ENCODE data around the gene FHIP1B. TPM values are rescaled to one million over a fixed set of nuclear protein-coding genes. Genes with fewer than 3 reads are reported as not detected.

The FHIP1B gene
- total RNA-seq, 1 donor = 15.1 TPM

DNA sequence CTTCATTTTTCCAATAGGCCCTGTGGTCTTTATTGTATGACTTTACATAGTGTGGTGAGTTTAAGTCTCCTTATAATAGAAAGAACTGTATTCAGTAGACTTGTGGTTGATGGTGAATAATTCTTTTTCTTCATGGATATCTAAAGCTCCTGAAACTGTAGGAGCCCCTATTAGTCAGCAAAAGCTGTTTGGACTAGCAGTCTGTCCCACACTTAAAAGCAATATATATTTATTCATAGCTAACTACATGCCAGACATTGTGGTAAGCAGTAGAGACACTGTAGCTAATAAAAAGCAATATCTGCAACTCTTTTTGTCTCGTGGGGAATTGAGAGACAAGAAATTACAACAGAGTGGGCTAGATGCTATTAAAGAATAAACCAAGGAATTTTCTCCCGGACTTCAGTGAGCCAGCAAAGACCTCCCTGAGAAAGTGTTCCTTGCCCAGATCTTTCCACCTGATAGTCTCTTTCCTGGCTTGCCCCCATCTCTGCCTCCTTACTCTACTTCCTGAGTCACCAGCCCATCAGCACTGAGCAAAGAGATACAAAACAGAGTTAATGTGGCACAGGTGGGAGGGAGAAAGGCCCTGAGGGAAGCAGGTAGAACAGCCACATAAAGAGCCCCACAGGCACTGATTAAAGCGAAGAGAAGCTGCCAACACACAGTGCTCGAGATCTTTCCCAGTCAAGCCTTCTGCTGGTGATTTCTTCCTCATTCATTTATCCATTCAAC is 36.8 kb downstream of the FHIP1B start:
- DNase-seq (ENCODE audit: low read depth) = no peak
- no peak overlapping the region for H3K4me3 ChIP-seq (ENCODE audit: low read depth, low read length)
- TF ChIP-seq, protein P1, sequence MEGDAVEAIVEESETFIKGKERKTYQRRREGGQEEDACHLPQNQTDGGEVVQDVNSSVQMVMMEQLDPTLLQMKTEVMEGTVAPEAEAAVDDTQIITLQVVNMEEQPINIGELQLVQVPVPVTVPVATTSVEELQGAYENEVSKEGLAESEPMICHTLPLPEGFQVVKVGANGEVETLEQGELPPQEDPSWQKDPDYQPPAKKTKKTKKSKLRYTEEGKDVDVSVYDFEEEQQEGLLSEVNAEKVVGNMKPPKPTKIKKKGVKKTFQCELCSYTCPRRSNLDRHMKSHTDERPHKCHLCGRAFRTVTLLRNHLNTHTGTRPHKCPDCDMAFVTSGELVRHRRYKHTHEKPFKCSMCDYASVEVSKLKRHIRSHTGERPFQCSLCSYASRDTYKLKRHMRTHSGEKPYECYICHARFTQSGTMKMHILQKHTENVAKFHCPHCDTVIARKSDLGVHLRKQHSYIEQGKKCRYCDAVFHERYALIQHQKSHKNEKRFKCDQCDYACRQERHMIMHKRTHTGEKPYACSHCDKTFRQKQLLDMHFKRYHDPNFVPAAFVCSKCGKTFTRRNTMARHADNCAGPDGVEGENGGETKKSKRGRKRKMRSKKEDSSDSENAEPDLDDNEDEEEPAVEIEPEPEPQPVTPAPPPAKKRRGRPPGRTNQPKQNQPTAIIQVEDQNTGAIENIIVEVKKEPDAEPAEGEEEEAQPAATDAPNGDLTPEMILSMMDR (IDR thresholded peaks at IDR 0.05; ENCODE audit: insufficient read depth, low read depth, low read length) = no peak

DNA sequence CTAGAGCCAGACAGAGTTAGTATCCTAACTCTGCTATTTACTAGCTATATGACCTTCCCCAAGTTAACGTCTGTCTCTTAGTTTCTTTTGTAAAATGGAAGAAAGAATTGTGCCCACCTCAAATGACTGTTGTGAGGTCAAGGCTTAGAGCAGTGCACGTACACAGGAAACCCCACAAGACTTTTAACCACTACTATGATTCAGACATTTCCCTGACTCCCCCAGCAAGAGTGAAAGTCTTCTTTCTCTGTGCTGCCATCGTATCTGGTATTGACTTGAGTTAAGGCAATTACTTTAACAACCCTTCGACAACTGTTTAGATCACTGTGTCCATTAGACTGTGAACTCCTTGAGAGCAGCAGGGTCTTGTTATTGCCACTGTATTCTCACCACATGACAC is 38.0 kb downstream of the FHIP1B start:
- no peak for DNase-seq (ENCODE audit: low read depth)
- TF ChIP-seq, protein P1 (IDR thresholded peaks at IDR 0.05; ENCODE audit: insufficient read depth, low read depth, low read length) = no peak
- H3K4me3 ChIP-seq (ENCODE audit: low read depth, low read length) = no peak overlapping the region

DNA sequence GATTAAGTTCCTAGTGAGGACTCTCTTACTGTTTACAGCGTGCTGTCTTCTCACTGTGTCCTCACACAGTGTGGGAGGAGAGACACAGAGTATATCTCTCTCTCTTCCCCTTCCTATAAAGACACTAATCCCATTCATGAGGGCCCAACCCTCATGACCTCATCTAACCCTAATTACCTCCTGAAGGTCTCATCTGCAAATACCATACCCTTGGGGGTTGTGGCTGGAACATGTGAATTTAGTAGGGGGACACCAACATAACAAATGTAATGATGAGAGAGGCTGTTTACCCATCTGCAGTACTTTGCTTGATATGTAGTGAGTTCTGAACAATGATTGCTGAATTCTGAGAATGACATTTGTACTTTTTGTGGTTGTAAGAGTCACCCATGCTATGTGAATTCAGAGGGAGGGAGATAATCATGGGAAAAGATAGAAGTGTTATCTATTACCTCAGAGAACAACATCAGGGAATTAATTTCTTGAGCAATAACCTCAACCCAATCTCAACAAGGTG is 40.3 kb downstream of the FHIP1B start:
- H3K4me3 ChIP-seq (ENCODE audit: low read depth, low read length) = no peak overlapping the region
- DNase-seq (ENCODE audit: low read depth) = no peak

DNA sequence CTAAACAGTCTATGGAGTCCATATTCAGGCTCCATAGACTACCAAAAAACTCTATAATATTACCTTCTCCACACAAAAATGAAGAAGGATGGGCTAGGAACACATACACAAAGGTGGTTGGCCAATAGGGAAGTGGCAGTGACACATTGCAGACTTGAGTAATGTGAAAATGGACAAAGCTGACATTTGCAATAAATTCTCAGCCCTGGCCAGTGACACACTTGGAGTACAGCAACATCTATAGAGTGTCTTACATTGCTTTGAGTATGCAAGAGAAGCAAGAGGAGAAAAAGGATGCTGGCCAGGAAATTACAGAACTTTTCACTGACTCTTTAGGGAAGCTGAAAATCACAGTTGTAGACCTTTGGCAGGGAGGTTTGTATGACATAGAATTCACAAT is 42.7 kb downstream of the FHIP1B start:
- H3K4me3 ChIP-seq (ENCODE audit: low read depth, low read length) = no peak overlapping the region
- DNase-seq (ENCODE audit: low read depth) = no peak
- TF ChIP-seq, protein P1 (IDR thresholded peaks at IDR 0.05; ENCODE audit: insufficient read depth, low read depth, low read length) = no peak

More for the DNA sequence above, 40.3 kb downstream of the FHIP1B start:
- TF ChIP-seq, protein P1 (IDR thresholded peaks at IDR 0.05; ENCODE audit: insufficient read depth, low read depth, low read length) = no peak

DNA sequence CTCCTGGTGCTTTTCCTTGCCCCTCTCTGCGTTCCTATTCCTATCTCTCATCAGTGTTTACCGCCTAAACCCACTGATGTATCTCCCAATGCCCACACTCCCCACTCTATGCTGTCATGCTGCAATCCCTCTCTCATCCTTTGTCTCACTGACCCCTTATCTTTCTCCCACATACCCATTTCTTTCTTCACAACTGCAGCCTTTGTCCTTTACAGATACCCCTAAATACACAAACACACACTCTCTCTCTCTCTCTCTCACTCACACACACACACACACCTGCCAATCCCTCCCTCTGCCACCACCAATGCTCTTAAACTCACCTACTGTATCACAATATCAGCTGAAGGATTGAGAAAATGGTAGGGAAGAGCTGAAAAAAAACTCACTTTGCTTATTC is 59.0 kb downstream of the FHIP1B start:
- no peak overlapping the region for H3K4me3 ChIP-seq (ENCODE audit: low read depth, low read length)
- TF ChIP-seq, protein P1 (IDR thresholded peaks at IDR 0.05; ENCODE audit: insufficient read depth, low read depth, low read length) = no peak
- no peak for DNase-seq (ENCODE audit: low read depth)

DNA sequence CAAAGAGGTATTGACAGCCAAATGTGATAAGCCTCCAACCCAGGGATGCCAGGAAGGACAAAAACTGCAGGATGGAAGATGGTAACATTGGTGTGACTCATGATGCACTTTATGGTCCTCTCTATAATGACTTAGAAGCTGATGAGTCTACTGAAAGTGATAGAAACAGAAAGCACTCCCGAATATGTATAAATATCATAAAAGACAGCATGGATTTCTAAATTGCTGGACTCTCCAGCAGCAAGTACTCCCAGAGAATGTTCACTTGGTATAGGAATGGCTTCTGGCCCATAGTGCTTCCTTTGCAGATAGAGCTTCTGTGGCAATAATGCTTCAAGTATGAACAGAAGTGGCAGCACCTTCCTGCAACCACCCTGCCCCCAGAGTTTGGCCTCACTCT is 64.2 kb downstream of the FHIP1B start, which contains the start of gene OR52B2:
Gene OR52B2 (minus strand): TSS at position 101 of the 400 bp plus-strand sequence. CDS start 0 bp downstream, at position 101.
- no peak within 1 kb of the TSS for H3K4me3 ChIP-seq (ENCODE audit: low read depth, low read length)
- no peak for DNase-seq (ENCODE audit: low read depth)
- TF ChIP-seq, protein P1 (IDR thresholded peaks at IDR 0.05; ENCODE audit: insufficient read depth, low read depth, low read length) = no peak

Other genes starting within 250 kb of the FHIP1B start
- gene OR52L1, start 247.7 kb downstream of the FHIP1B start, total RNA-seq = not detected in 2 replicates
- gene OR56A4, start 227.7 kb downstream of the FHIP1B start, total RNA-seq = not detected in 2 replicates
- under 0.01 TPM in 2 replicates for gene OR56A1, start 203.9 kb downstream of the FHIP1B start, total RNA-seq
- gene OR56B4, start 127.0 kb downstream of the FHIP1B start, total RNA-seq = not detected in 2 replicates
- not detected in 2 replicates for gene OR52B2, start 64.3 kb downstream of the FHIP1B start, total RNA-seq
- not detected in 2 replicates for gene OR52W1, start 35.4 kb downstream of the FHIP1B start, total RNA-seq
- under 0.01 TPM in 1 of 2 replicates, not detected in the other for gene C11orf42, start 29.1 kb downstream of the FHIP1B start, total RNA-seq
- gene CNGA4, start 4.5 kb upstream of the FHIP1B start, total RNA-seq = under 0.01 and 0.43 TPM in 2 replicates
- under 0.01 TPM in 1 of 2 replicates, not detected in the other for gene CCKBR, start 25.2 kb upstream of the FHIP1B start, total RNA-seq
- gene CAVIN3, start 85.9 kb upstream of the FHIP1B start, total RNA-seq = 142 and 374 TPM in 2 replicates
- 35.0 and 37.7 TPM in 2 replicates for gene SMPD1, start 155.8 kb upstream of the FHIP1B start, total RNA-seq
- gene APBB1, start 184.5 kb upstream of the FHIP1B start, total RNA-seq = 35.4 and 42.2 TPM in 2 replicates
- gene HPX, start 206.4 kb upstream of the FHIP1B start, total RNA-seq = under 0.01 TPM in 1 of 2 replicates, not detected in the other
- gene TRIM3, start 239.3 kb upstream of the FHIP1B start, total RNA-seq = 22.0 and 23.5 TPM in 2 replicates
- gene ARFIP2, start 246.7 kb upstream of the FHIP1B start, total RNA-seq = 61.2 and 66.9 TPM in 2 replicates
- gene TIMM10B, start 246.9 kb upstream of the FHIP1B start, total RNA-seq = 44.1 and 49.7 TPM in 2 replicates